Neural cell (in vitro differentiated cells): ENCODE measurements around the gene LGI4. TPM values are rescaled to one million over a fixed set of nuclear protein-coding genes. Genes with fewer than 3 reads are reported as not detected.

Source experiments
- H2AFZ ChIP-seq: fragments of 200-600, 300-800 bp; sonication (generic), shearing (Covaris generic); 2 replicates; pipeline ENCODE4 v1.6.0; 2014; ENCODE audit warnings: low read depth, mild to moderate bottlenecking, antibody characterized with exemption, low read length, moderate library complexity
- H3F3A ChIP-seq: fragments of 200-600 bp; shearing (Covaris generic); 2 replicates; pipeline ENCODE4 v1.6.1; 2016; ENCODE audit warnings: mild to moderate bottlenecking, moderate library complexity, mixed read lengths, antibody characterized with exemption, low read length; ENCODE audit not compliant: insufficient read depth, poor library complexity, severe bottlenecking
- H3K27ac ChIP-seq: fragments of 200-600, 300-800 bp; sonication (generic), shearing (Covaris generic); 2 replicates; pipeline ENCODE4 v1.5.1; 2014; ENCODE audit warnings: mild to moderate bottlenecking, low read length, moderate library complexity
- H3K27me3 ChIP-seq: fragments of 300-800, 200-600 bp; sonication (generic), shearing (Covaris generic); 2 replicates; pipeline ENCODE4 v1.6.0; 2014; ENCODE audit warnings: mild to moderate bottlenecking, low read depth, low read length, moderate library complexity; ENCODE audit not compliant: insufficient read depth
- H3K36me3 ChIP-seq: fragments of 300-800, 200-600 bp; sonication (generic), shearing (Covaris generic); 2 replicates; pipeline ENCODE4 v1.5.1; 2014; ENCODE audit warnings: mild to moderate bottlenecking, antibody characterized with exemption, low read length, moderate library complexity; ENCODE audit not compliant: insufficient read depth
- H3K4me2 ChIP-seq: fragments of 300-800, 200-600 bp; sonication (generic), shearing (Covaris generic); 2 replicates; pipeline ENCODE4 v1.6.0; 2014; ENCODE audit warnings: mild to moderate bottlenecking, low read length
- H3K4me3 ChIP-seq: fragments of 300-800, 200-600 bp; sonication (generic), shearing (Covaris generic); 2 replicates; pipeline ENCODE4 v1.5.1; 2014; ENCODE audit warnings: mild to moderate bottlenecking, low read length, moderate library complexity
- H3K79me2 ChIP-seq: fragments of 200-600 bp; shearing (Covaris generic); replicated peaks from 2 replicates; pipeline ENCODE4 v1.6.0; 2014; ENCODE audit warnings: mild to moderate bottlenecking, low read length, moderate library complexity; ENCODE audit not compliant: insufficient read depth
- H3K9ac ChIP-seq: fragments of 300-800, 200-600 bp; sonication (generic), shearing (Covaris generic); 2 replicates; pipeline ENCODE4 v1.6.1; 2016; ENCODE audit warnings: mild to moderate bottlenecking, low read length, mixed read lengths
- H3K9me2 ChIP-seq: fragments of 200-600 bp; shearing (Covaris generic); 2 replicates; pipeline ENCODE4 v1.6.1; 2016; ENCODE audit warnings: mild to moderate bottlenecking, low read length, mixed read lengths; ENCODE audit not compliant: insufficient read depth
- H3K9me3 ChIP-seq: fragments of 200-600, 300-800 bp; sonication (generic), shearing (Covaris generic); 2 replicates; pipeline ENCODE4 v1.6.1; 2016; ENCODE audit warnings: mild to moderate bottlenecking, mixed run types, low read length, moderate library complexity, mixed read lengths
- H4K20me1 ChIP-seq: fragments of 200-600 bp; shearing (Covaris generic); 2 replicates; pipeline ENCODE4 v1.6.1; 2016; ENCODE audit warnings: mild to moderate bottlenecking, mixed run types; ENCODE audit not compliant: insufficient read depth
- EP300 ChIP-seq: fragments of 450-650 bp; conservative IDR thresholded peaks from 2 replicates; pipeline ENCODE4 v1.6.1; 2014; ENCODE audit warnings: antibody characterized with exemption, mild to moderate bottlenecking, moderate library complexity; ENCODE audit not compliant: poor library complexity, severe bottlenecking
- EZH2 ChIP-seq: fragments of 200-600, 300-800 bp; shearing (Covaris generic), sonication (generic); IDR thresholded peaks from 2 replicates; pipeline ENCODE4 v1.6.1; 2014; ENCODE audit warnings: antibody characterized with exemption, low read length, borderline replicate concordance, mild to moderate bottlenecking; ENCODE audit not compliant: insufficient read depth, poor library complexity, severe bottlenecking
- MXI1 ChIP-seq: fragments of 450-650 bp; conservative IDR thresholded peaks from 2 replicates; pipeline ENCODE4 v1.6.1; 2014; ENCODE audit warnings: antibody characterized with exemption, mild to moderate bottlenecking; ENCODE audit not compliant: poor library complexity, severe bottlenecking
- POLR2AphosphoS5 ChIP-seq: IDR thresholded peaks from 2 replicates; pipeline ENCODE4 v1.6.1; 2012
- RAD21 ChIP-seq: fragments of 450-650 bp; conservative IDR thresholded peaks from 2 replicates; pipeline ENCODE4 v1.6.1; 2014; ENCODE audit warnings: antibody characterized with exemption, mild to moderate bottlenecking, moderate library complexity
- SMC3 ChIP-seq: fragments of 450-650 bp; conservative IDR thresholded peaks from 2 replicates; pipeline ENCODE4 v1.6.1; 2014; ENCODE audit warnings: antibody characterized with exemption, mild to moderate bottlenecking, moderate library complexity; ENCODE audit not compliant: poor library complexity
- TAF1 ChIP-seq: IDR thresholded peaks from 2 replicates; pipeline ENCODE4 v1.6.1; 2012; ENCODE audit warnings: low read depth
- polyA plus RNA-seq: library from polyadenylated mRNA; depleted of rRNA; stranded (reverse); fragments of >200 nt; gene quantifications from 2 replicates; pipeline ENCODE4 v1.2.3, GENCODE V29; 2014
- TF ChIP-seq, protein P1 (sequence below): fragments of 450-650 bp; IDR thresholded peaks from 2 replicates; pipeline ENCODE4 v1.5.1; 2014; ENCODE audit warnings: antibody characterized with exemption, mild to moderate bottlenecking, moderate library complexity; ENCODE audit not compliant: poor library complexity, severe bottlenecking
- TF ChIP-seq, protein P2 (sequence below): IDR thresholded peaks from 2 replicates; pipeline ENCODE4 v1.6.1; 2012; ENCODE audit warnings: borderline replicate concordance

The LGI4 gene
- polyA plus RNA-seq, 1 donor from 2014 or later, result 0.63 TPM

DNA sequence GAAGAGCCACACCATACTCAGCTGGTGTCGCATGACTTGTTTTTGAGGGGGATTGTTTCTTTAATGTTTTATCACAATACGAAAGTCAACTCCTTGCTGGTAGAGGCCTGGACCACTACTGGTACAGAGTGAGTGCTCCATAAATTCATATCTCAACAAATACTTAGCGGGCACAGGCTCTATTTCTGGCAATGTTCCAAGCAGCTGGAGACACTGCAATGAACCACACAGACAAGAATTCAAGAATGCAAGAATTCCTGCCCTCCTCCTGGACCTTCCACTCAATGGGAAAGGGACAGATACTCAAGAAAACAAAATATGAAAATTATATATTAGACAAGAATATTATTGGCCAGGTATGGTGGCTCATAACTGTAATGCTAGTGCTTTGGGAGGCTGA lies 14.6 kb upstream of the LGI4 start:
- Histone ChIP-seq H3K9ac (no peak overlapping the region), H3K4me3 (no peak overlapping the region), H3K9me3 (no peaks in the 10 kb centered on the region), H4K20me1 (no peaks in the 10 kb centered on the region), H3K4me2 (no peak overlapping the region), H3K27ac (no peak overlapping the region), H2AFZ (no peak overlapping the region), H3K79me2 (no peaks in the 10 kb centered on the region), H3K27me3 (peaks cover 14% of the 10 kb centered on the region), H3F3A (no peaks in the 10 kb centered on the region), H3K9me2 (no peaks in the 10 kb centered on the region), H3K36me3 (no peaks in the 10 kb centered on the region)
- TF ChIP-seq TAF1 (no peak), POLR2AphosphoS5 (no peak), MXI1 (no peak)
- TF ChIP-seq, protein P1, sequence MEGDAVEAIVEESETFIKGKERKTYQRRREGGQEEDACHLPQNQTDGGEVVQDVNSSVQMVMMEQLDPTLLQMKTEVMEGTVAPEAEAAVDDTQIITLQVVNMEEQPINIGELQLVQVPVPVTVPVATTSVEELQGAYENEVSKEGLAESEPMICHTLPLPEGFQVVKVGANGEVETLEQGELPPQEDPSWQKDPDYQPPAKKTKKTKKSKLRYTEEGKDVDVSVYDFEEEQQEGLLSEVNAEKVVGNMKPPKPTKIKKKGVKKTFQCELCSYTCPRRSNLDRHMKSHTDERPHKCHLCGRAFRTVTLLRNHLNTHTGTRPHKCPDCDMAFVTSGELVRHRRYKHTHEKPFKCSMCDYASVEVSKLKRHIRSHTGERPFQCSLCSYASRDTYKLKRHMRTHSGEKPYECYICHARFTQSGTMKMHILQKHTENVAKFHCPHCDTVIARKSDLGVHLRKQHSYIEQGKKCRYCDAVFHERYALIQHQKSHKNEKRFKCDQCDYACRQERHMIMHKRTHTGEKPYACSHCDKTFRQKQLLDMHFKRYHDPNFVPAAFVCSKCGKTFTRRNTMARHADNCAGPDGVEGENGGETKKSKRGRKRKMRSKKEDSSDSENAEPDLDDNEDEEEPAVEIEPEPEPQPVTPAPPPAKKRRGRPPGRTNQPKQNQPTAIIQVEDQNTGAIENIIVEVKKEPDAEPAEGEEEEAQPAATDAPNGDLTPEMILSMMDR, result no peak
- TF ChIP-seq, protein P2, sequence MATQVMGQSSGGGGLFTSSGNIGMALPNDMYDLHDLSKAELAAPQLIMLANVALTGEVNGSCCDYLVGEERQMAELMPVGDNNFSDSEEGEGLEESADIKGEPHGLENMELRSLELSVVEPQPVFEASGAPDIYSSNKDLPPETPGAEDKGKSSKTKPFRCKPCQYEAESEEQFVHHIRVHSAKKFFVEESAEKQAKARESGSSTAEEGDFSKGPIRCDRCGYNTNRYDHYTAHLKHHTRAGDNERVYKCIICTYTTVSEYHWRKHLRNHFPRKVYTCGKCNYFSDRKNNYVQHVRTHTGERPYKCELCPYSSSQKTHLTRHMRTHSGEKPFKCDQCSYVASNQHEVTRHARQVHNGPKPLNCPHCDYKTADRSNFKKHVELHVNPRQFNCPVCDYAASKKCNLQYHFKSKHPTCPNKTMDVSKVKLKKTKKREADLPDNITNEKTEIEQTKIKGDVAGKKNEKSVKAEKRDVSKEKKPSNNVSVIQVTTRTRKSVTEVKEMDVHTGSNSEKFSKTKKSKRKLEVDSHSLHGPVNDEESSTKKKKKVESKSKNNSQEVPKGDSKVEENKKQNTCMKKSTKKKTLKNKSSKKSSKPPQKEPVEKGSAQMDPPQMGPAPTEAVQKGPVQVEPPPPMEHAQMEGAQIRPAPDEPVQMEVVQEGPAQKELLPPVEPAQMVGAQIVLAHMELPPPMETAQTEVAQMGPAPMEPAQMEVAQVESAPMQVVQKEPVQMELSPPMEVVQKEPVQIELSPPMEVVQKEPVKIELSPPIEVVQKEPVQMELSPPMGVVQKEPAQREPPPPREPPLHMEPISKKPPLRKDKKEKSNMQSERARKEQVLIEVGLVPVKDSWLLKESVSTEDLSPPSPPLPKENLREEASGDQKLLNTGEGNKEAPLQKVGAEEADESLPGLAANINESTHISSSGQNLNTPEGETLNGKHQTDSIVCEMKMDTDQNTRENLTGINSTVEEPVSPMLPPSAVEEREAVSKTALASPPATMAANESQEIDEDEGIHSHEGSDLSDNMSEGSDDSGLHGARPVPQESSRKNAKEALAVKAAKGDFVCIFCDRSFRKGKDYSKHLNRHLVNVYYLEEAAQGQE, result no peak

DNA sequence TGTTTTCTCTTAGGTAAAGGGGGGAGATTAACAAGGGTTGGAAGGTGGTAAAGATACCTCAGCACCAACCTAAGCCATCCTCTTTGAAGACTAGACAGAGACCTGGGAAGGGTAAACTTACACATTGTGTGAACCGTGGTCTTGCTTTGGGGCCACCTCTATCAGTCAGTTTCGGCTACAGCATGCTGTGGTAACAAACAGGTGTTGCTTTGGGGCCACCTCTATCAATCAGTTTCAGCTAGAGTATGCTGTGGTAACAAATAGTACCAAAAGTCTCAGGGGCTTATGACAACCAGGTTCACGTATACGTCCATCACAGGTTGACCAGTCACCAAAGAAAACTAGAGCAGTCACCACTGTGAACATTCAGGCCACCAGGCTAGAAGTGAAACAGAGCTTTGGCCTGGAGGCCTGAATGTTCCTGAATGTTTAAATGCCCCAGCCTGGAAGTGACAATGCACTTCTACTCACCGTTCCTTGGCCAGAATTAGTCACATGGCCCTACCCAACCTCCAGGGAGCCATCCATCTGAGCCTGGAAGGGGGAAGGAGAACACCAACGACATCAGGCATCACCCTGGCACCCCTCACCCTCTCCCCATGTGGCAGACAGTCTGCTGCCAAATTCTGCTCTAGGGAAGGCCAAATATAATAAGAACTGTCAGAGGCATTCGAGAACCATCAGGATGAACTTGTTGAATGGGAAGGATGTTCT lies 12.0 kb upstream of the LGI4 start:
- H3F3A ChIP-seq, result peaks cover 2% of the 10 kb centered on the region
- H3K27ac ChIP-seq, result no peak overlapping the region
- no peaks in the 10 kb centered on the region for H3K9me3 ChIP-seq
- H4K20me1 ChIP-seq, result no peaks in the 10 kb centered on the region
- peaks cover 8% of the 10 kb centered on the region for H3K27me3 ChIP-seq
- no peak overlapping the region for H3K4me2 ChIP-seq
- no peak for TF ChIP-seq EZH2
- TF ChIP-seq SMC3, result no peak
- no peak for TF ChIP-seq RAD21
- TF ChIP-seq TAF1, result no peak
- TF ChIP-seq MXI1, result no peak
- no peak for TF ChIP-seq EP300
- no peak for TF ChIP-seq POLR2AphosphoS5
- TF ChIP-seq, protein P1, result no peak
- TF ChIP-seq, protein P2, result no peak
- no peak overlapping the region for H3K4me3 ChIP-seq
- no peak overlapping the region for H2AFZ ChIP-seq
- no peaks in the 10 kb centered on the region for H3K79me2 ChIP-seq
- no peak overlapping the region for H3K9ac ChIP-seq
- no peaks in the 10 kb centered on the region for H3K9me2 ChIP-seq
- H3K36me3 ChIP-seq, result no peaks in the 10 kb centered on the region
